Measurements from ENCODE around the gene ZBTB16.

- TF ChIP-seq CTCF (IDR thresholded peaks at IDR 0.05), result no peak
- no peak for TF ChIP-seq POLR2A (IDR thresholded peaks at IDR 0.05)
These were observed 103.7 kb downstream of the ZBTB16 start for GRCh38 chr11:114163229-114163631.

Measured in testis (tissue), 2 donors.